Fibroblast of skin of scalp (primary cell): ENCODE measurements around the gene LRRC70.
"Not testable (repeated sequence)": the region's sequence is repeated elsewhere in the genome, so short reads cannot be mapped to it uniquely, and the experiment has no call there.

ENCODE experiments used
- DNase-seq: peaks from one replicate; pipeline ENCODE4 v3.0.0-alpha.2; 2013

The LRRC70 gene

DNA sequence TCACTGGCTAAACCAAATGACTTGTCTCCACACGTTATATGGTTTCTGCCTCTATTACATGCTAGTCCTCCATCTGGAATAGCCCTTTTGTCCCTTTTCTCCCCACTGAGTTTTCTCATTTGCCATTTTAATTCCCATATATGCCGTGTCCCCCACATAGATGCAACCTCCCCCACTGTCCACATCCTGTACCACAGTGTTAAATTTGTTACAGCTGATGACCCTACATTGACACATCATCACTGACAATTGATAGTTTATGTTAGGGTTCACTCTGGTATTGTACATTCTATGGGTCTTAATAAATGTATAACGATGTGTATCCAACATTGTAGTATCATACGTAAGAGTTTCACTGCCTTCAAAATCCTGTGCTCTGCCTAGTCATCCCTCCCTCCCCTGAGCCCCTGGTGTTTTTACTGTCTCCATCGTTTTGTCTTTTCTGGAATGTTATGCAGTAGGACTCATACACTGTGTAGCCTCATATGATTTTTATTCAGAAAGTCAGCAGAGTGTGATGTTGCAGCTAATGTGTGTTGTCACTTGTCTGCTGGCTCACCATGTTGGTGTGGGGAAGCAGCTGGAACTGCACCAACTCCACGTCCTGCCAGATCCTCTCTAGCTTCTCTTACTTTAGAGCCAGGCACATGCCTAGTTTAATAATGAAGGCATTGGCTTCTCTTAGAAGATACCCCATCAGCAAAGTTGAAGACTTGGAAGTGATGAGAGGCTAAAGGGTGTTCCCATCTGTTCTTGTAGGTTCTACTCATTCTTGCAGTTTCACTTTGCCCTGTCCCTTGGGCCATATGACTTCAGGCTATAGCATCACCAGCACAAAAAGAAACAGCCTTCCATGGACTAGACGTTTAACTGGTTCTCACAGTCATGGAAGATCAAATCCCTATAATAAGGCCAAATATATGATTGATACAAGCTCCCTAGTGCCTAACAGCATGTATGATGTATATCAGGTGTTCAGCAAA lies 30.2 kb downstream of the LRRC70 start:
- DNase-seq: peak; percentile 15

DNA sequence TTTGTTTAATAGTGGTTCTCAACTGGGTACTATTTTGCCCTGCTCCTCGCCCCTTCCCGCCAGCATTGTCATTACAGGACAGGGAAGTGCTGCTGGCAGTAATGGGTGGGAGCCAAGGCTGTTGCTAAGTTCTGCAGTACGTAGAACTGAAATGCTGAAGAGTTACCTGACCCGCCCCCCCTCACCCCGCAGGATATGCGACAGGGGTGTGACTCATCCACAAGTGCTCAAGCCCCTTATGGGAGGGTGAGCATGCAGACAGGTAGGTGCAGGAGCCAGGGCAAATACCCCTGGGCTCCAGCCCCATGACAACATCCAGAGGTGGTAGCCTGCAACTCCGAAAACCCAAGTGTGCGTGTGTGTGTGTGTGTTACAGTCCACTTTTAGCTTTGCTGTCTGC lies 35.7 kb downstream of the LRRC70 start:
- no peak for DNase-seq

DNA sequence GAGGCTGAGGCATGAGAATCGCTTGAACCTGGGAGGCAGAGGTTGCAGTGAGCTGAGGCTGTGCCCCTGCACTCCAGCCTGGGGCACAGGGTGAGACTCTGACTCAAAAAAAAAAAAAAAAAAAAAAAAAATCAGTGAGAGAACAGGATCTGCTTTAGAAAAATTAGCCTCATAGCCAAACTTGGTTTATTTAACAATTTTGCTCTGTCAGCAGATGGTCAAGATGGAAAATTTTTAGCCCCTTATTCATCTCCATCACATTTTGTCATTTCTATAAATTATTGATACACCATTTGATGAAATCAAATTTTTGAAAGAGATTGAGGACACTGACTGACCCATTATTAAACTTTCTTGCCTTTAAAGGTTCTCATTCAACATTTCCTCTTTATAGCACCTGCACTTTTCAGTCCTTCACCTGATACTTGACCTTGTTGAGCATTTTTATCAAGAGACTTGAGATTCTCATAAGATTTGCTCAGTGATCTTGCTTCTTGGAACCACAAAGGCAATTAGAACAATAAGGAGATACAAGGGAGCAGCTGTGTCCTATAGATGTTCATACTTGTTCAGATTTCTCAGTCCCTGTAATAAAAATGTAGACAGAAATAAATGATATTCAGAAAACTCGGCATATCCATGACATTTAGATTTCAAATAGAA lies 38.1 kb downstream of the LRRC70 start:
- no peak for DNase-seq

DNA sequence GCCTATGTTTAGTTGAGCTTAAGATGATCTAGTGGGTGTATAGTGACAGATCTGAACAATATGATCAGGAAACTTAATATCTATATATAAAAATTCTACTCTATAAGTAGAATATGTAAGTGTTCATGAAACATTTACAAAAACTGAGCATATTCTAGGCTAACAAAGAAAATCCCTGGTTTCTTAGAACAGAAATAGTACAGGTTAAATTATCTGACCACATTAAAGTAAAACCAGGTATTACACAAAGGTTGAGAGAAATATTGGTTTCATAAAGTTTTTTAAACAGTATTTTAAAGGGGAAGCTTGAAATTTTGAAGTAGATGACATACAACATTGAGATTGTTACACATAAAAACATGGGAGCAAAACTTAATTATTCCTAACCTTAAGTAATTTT lies 39.3 kb downstream of the LRRC70 start:
- no peak for DNase-seq

DNA sequence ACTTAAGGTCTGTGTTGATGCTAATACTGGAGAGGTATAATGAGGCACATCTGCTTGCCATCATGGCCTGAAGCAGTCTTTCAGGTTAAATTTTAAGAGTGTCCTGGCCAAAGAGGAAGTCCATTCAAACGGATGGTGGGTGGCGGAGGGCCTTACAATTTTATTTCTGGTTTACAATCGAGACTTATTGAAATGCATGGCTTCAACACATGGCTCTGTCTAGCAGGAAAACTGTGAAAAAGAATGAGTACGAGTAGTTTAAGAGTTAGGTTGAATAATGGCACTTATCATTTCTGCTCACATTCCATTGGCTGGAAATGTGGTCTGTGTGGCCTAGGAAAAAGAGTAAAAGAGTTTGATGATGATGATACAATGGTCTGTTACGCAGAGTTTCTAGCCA lies 42.1 kb downstream of the LRRC70 start:
- no peak for DNase-seq

DNA sequence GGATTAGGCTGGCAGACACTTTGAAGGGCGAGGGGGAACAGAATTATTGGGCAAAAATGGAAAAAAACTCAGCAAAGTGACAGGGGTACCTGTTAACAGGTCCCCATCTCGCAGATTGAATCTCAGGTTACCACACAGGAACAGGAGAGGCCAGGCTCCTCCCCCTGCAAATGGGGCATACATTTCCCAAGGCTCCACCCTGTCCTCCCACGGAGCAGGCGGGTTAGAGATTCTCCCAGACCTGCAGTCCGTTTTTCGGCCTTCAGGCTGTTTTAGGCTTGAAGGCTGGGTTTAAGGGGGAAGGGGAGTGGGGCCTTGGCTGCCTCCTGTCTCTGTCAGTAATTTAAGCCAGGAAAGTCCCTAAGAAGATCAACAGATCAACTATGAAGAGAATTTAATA lies 42.7 kb downstream of the LRRC70 start:
- DNase-seq: no peak

DNA sequence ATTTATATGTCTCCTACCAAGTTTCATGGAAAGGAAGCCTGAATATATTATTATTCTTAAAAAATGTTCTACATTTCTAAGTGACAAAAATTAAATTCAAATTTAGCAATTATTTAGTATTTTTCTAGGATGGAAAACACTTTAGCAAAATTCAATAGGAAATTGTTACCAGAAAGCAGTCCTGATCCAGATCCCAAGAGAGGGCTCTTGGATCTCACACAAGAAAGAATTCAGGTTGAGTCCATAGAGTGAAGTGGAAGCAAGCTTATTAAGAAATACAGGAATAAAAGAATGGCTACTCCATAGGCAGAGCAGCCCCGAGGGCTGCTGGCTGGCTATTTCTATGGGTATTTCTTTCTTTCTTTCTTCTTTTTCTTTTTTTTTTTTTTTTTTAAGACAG lies 44.7 kb downstream of the LRRC70 start:
- no peak for DNase-seq

DNA sequence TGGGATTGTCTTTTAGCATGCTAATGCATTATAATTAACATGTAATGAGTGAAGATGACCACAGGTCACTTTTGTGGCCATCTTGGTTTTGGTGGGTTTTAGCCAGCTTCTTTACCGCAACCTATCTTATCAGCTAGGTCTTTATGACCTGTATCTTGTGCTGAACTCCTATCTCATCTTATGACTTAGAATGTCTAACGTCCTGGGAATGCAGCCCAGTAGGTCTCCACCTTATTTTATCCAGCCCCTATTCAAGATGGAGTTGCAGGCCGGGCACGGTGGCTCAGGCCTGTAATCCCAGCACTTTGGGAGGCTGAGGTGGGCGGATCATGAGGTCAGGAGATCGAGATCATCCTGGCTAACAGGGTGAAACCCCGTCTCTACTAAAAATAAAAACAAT lies 45.8 kb downstream of the LRRC70 start:
- DNase-seq: not testable (repeated sequence)

DNA sequence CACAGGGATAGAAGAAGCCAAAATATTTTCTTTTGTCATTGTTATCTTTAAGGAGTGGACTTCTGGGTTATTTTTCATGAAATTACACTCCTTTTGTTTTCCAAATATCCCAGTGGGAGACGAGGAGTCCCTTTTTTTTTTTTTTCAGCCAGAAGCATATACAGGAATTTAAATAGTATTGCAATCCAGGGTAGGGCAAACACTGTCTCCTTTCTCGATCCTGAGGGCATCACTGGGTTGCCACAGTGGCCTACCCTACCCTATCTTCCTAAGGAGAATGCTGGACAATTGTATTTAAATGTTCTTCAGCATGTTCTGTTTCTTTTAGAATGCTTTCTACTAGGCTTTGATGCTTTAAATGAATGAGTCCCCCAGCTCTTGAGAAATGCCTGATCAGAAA lies 47.9 kb downstream of the LRRC70 start:
- no peak for DNase-seq

DNA sequence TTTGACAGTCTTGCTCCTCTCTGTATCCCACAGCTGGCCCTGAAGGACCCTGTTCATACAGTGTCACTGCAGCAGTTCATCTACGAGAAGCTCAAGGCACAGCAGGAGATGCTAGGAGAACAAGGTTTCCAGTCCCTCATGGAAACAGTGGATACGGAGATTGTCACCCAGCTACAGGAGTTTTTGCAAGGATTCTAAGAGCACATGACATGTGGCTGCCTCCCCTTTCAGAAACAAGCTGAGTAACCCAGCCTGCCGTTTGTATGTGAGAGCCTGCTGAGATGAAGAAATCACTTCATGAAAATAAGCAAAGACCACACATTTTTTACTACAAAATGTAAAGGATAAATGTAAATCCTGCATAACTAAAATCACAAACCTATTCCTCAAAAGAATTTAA lies 48.5 kb downstream of the LRRC70 start:
- no peak for DNase-seq

DNA sequence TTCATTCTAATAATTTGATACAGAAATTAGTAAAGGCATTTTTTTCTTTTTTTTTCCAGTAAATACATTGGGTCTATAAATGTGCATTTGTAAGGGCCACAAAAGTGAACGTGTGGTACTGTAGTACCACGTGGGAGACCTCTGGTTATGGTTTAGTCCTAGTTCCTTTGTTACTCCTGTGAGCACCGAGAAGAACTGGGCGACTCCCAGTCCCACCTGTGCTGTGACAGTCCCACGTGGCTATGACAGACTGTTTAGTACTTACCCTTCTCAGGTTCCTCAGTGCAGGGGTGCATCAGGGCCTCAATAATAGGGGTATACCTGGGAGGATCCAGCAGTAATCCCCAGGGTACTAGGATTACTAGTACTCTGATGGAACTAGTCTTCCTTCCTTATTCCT lies 49.3 kb downstream of the LRRC70 start:
- no peak for DNase-seq
